ENCODE measurements around the gene MOB1B.
"Not testable (repeated sequence)": the region's sequence is repeated elsewhere in the genome, so short reads cannot be mapped to it uniquely, and the experiment has no call there.

DNA sequence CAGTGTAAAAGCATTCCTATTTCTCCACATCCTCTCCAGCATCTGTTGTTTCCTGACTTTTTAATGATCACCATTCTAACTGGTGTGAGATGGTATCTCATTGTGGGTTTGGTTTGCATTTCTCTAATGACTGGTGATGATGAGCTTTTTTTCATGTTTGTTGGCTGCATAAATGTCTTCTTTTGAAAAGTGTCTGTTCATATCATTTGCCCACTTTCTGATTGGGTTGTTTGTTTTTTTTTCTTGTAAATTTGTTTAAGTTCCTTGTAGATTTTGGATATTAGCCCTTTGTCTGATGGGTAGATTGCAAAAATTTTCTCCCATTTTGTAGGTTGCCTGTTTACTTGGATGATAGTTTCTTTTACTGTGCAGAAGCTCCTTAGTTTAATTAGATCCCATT, 97.5 kb downstream of the MOB1B start:
- TF ChIP-seq, protein P1, sequence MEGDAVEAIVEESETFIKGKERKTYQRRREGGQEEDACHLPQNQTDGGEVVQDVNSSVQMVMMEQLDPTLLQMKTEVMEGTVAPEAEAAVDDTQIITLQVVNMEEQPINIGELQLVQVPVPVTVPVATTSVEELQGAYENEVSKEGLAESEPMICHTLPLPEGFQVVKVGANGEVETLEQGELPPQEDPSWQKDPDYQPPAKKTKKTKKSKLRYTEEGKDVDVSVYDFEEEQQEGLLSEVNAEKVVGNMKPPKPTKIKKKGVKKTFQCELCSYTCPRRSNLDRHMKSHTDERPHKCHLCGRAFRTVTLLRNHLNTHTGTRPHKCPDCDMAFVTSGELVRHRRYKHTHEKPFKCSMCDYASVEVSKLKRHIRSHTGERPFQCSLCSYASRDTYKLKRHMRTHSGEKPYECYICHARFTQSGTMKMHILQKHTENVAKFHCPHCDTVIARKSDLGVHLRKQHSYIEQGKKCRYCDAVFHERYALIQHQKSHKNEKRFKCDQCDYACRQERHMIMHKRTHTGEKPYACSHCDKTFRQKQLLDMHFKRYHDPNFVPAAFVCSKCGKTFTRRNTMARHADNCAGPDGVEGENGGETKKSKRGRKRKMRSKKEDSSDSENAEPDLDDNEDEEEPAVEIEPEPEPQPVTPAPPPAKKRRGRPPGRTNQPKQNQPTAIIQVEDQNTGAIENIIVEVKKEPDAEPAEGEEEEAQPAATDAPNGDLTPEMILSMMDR (IDR thresholded peaks at IDR 0.05): not testable (repeated sequence)
- TF ChIP-seq ZFX (IDR thresholded peaks at IDR 0.05; ENCODE audit: borderline replicate concordance): not testable (repeated sequence)
